Measurements from ENCODE around the gene GALNT7. TPM values are rescaled to one million over a fixed set of nuclear protein-coding genes. Genes with fewer than 3 reads are reported as not detected.

The GALNT7 gene
- total and polyA plus RNA-seq, 2 of the 13 experiments (the other 11 are each of a cell fraction or from before 2014, with no cell fraction given) = 0.08 to 0.13 TPM

DNA sequence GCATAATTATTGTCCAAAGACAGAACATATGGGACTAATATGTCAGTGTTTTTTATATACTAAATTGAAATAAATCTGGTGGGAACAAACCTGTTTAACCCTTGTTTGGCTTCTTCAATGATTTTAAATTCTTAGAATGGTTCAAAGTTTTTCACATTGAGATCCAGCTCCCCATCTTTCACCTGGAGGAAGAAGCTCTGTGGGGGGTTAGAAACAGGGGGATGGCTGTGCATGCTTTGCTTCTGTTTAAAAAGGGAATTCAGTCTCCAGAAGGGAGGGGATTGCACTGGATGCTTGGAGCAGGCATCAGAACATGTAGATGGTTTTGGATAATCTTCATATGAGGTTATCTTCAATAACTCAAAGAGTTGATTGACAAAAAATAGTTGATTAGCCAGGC lies 72.1 kb downstream of the GALNT7 start:
- FAIRE-seq (no peak), DNase-seq (ENCODE audit: low spot score) (no peak), ATAC-seq (no peak)
- H3K27ac ChIP-seq (ENCODE audit: extremely low read length, insufficient read depth, low read length) = no peak overlapping the region
- no peaks in the 10 kb centered on the region for H3K4me1 ChIP-seq (ENCODE audit: insufficient read depth, low read length)
- in situ Hi-C loops (cut with HindIII; ENCODE audit: extremely low pct_ligation_motif_present, low pct_unique_long_range_greater_than_20kb) = no loop called here
- H3K9me3 ChIP-seq (ENCODE audit: low read length) = no peaks in the 10 kb centered on the region
- intact Hi-C loops (cut with micrococcal nuclease; ENCODE audit: unreplicated experiment) = no loop called here
- CTCF ChIA-PET (ENCODE audit: low intra/inter-chr PET ratio, low total read pairs) = no interaction called here
- no peak overlapping the region for H3K4me2 ChIP-seq (ENCODE audit: low read depth, low read length)
- no peaks in the 10 kb centered on the region for H3K79me2 ChIP-seq (ENCODE audit: insufficient read depth, low read length)
- H3K36me3 ChIP-seq (replicated peaks in 1 of 2; ENCODE audit: control insufficient read depth in 1 of 2, insufficient read depth in 2 of 2, low read length in 2 of 2) = no peaks in the 10 kb centered on the region
- H3K9ac ChIP-seq (ENCODE audit: insufficient read depth, low read depth, low read length) = no peak overlapping the region
- BruUV-seq (replicated peaks) = no TSS peak
- H3K4me3 ChIP-seq (replicated peaks in 1 of 3; ENCODE audit: insufficient read depth in 1 of 3, low read depth in 2 of 3, low read length in 3 of 3) = no peak overlapping the region
- H3K27me3 ChIP-seq (ENCODE audit: control insufficient read depth in 1 of 2, insufficient read depth in 2 of 2, low read length in 2 of 2) = no peaks in the 10 kb centered on the region
- H4K20me1 ChIP-seq (ENCODE audit: insufficient read depth, low read length) = no peaks in the 10 kb centered on the region
- POLR2A ChIA-PET = no interaction called here
- no peak overlapping the region for H2AFZ ChIP-seq (ENCODE audit: low read length)
- TF ChIP-seq, protein P1, sequence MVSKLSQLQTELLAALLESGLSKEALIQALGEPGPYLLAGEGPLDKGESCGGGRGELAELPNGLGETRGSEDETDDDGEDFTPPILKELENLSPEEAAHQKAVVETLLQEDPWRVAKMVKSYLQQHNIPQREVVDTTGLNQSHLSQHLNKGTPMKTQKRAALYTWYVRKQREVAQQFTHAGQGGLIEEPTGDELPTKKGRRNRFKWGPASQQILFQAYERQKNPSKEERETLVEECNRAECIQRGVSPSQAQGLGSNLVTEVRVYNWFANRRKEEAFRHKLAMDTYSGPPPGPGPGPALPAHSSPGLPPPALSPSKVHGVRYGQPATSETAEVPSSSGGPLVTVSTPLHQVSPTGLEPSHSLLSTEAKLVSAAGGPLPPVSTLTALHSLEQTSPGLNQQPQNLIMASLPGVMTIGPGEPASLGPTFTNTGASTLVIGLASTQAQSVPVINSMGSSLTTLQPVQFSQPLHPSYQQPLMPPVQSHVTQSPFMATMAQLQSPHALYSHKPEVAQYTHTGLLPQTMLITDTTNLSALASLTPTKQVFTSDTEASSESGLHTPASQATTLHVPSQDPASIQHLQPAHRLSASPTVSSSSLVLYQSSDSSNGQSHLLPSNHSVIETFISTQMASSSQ (IDR thresholded peaks at IDR 0.05; ENCODE audit: low read depth) = no peak
- TF ChIP-seq, protein P1 (CRISPR knock-in tag; IDR thresholded peaks at IDR 0.05; ENCODE audit: borderline replicate concordance) = no peak
- TF ChIP-seq ZNF143 (CRISPR knock-in tag; IDR thresholded peaks at IDR 0.05) = no peak
- TF ChIP-seq, protein P2, sequence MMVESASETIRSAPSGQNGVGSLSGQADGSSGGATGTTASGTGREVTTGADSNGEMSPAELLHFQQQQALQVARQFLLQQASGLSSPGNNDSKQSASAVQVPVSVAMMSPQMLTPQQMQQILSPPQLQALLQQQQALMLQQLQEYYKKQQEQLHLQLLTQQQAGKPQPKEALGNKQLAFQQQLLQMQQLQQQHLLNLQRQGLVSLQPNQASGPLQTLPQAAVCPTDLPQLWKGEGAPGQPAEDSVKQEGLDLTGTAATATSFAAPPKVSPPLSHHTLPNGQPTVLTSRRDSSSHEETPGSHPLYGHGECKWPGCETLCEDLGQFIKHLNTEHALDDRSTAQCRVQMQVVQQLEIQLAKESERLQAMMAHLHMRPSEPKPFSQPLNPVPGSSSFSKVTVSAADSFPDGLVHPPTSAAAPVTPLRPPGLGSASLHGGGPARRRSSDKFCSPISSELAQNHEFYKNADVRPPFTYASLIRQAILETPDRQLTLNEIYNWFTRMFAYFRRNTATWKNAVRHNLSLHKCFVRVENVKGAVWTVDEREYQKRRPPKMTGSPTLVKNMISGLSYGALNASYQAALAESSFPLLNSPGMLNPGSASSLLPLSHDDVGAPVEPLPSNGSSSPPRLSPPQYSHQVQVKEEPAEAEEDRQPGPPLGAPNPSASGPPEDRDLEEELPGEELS (CRISPR knock-in tag; IDR thresholded peaks at IDR 0.05) = no peak
- no peak for TF ChIP-seq SP1 (IDR thresholded peaks at IDR 0.05)
- no peak for TF ChIP-seq SP1 (CRISPR knock-in tag; IDR thresholded peaks at IDR 0.05)
- TF ChIP-seq ZSCAN31 (CRISPR knock-in tag; IDR thresholded peaks at IDR 0.05; ENCODE audit: low read depth) = no peak
- no peak for TF ChIP-seq SMAD3 (CRISPR knock-in tag; IDR thresholded peaks at IDR 0.05)
- TF ChIP-seq NCOA1 (CRISPR knock-in tag; IDR thresholded peaks at IDR 0.05) = no peak
- TF ChIP-seq ZNF34 (CRISPR knock-in tag; IDR thresholded peaks at IDR 0.05; ENCODE audit: borderline replicate concordance) = no peak
- TF ChIP-seq, protein P3, sequence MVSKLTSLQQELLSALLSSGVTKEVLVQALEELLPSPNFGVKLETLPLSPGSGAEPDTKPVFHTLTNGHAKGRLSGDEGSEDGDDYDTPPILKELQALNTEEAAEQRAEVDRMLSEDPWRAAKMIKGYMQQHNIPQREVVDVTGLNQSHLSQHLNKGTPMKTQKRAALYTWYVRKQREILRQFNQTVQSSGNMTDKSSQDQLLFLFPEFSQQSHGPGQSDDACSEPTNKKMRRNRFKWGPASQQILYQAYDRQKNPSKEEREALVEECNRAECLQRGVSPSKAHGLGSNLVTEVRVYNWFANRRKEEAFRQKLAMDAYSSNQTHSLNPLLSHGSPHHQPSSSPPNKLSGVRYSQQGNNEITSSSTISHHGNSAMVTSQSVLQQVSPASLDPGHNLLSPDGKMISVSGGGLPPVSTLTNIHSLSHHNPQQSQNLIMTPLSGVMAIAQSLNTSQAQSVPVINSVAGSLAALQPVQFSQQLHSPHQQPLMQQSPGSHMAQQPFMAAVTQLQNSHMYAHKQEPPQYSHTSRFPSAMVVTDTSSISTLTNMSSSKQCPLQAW (CRISPR knock-in tag; IDR thresholded peaks at IDR 0.05) = no peak
- no peak for TF ChIP-seq ZNF589 (CRISPR knock-in tag; conservative IDR thresholded peaks at IDR 0.05)
- no peak for TF ChIP-seq FOSL2 (CRISPR knock-in tag; IDR thresholded peaks at IDR 0.05)
- TF ChIP-seq ZNF841 (CRISPR knock-in tag; IDR thresholded peaks at IDR 0.05; ENCODE audit: borderline replicate concordance) = no peak
- TF ChIP-seq TGIF2 (CRISPR knock-in tag; IDR thresholded peaks at IDR 0.05) = no peak
- TF ChIP-seq, protein P4, sequence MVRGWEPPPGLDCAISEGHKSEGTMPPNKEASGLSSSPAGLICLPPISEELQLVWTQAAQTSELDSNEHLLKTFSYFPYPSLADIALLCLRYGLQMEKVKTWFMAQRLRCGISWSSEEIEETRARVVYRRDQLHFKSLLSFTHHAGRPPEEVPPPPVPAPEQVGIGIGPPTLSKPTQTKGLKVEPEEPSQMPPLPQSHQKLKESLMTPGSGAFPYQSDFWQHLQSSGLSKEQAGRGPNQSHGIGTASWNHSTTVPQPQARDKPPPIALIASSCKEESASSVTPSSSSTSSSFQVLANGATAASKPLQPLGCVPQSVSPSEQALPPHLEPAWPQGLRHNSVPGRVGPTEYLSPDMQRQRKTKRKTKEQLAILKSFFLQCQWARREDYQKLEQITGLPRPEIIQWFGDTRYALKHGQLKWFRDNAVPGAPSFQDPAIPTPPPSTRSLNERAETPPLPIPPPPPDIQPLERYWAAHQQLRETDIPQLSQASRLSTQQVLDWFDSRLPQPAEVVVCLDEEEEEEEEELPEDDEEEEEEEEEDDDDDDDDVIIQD (CRISPR knock-in tag; IDR thresholded peaks at IDR 0.05; ENCODE audit: low read depth) = no peak
- TF ChIP-seq SIX1 (CRISPR knock-in tag; IDR thresholded peaks at IDR 0.05; ENCODE audit: borderline replicate concordance) = no peak

Measured in HepG2 (cell line).